NB4 (cell line): ENCODE results near the gene SPSB3.

Experiments
- DNase-seq: peaks from one replicate; pipeline ENCODE4 v3.0.0; 2010; ENCODE audit warnings: low read depth
- H3K4me3 ChIP-seq: one replicate; pipeline ENCODE4 v1.5.1; 2011; ENCODE audit warnings: mild to moderate bottlenecking, low read depth, low read length, moderate library complexity
- MYC ChIP-seq: IDR thresholded peaks from 2 replicates; pipeline ENCODE4 v1.6.1; 2011; ENCODE audit warnings: low read depth, low read length
- POLR2A ChIP-seq: IDR thresholded peaks from 2 replicates; pipeline ENCODE4 v1.6.1; 2011; ENCODE audit warnings: mild to moderate bottlenecking; ENCODE audit not compliant: insufficient read length; ENCODE audit errors: extremely low read depth
- TF ChIP-seq, protein P1 (sequence below): IDR thresholded peaks from one replicate; pipeline ENCODE4 v1.5.1; 2012; ENCODE audit warnings: low read depth, low read length
- TF ChIP-seq, protein P2 (sequence below): IDR thresholded peaks from 2 replicates; pipeline ENCODE4 v1.6.1; 2011; ENCODE audit warnings: low read depth, low read length

SPSB3 gene

DNA sequence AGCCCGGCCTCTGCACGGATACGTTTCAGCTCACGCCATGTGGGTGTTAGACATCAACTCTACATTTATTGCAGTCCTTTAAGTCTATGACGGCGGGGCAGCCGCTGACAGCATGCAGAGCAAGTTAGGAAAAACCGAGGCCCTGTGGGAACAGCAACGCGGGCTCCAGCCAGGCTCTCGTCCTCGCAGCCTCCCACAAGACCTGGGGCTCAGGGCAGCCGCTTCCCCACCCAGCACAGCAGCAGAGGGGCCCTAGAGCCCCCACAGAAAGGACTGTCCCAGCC is 5.8 kb downstream of the SPSB3 start:
- no peak for DNase-seq
- no peak overlapping the region for H3K4me3 ChIP-seq
- TF ChIP-seq, protein P1, sequence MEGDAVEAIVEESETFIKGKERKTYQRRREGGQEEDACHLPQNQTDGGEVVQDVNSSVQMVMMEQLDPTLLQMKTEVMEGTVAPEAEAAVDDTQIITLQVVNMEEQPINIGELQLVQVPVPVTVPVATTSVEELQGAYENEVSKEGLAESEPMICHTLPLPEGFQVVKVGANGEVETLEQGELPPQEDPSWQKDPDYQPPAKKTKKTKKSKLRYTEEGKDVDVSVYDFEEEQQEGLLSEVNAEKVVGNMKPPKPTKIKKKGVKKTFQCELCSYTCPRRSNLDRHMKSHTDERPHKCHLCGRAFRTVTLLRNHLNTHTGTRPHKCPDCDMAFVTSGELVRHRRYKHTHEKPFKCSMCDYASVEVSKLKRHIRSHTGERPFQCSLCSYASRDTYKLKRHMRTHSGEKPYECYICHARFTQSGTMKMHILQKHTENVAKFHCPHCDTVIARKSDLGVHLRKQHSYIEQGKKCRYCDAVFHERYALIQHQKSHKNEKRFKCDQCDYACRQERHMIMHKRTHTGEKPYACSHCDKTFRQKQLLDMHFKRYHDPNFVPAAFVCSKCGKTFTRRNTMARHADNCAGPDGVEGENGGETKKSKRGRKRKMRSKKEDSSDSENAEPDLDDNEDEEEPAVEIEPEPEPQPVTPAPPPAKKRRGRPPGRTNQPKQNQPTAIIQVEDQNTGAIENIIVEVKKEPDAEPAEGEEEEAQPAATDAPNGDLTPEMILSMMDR: no peak
- TF ChIP-seq, protein P2, sequence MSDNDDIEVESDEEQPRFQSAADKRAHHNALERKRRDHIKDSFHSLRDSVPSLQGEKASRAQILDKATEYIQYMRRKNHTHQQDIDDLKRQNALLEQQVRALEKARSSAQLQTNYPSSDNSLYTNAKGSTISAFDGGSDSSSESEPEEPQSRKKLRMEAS: no peak
- TF ChIP-seq POLR2A (no peak), MYC (no peak)

DNA sequence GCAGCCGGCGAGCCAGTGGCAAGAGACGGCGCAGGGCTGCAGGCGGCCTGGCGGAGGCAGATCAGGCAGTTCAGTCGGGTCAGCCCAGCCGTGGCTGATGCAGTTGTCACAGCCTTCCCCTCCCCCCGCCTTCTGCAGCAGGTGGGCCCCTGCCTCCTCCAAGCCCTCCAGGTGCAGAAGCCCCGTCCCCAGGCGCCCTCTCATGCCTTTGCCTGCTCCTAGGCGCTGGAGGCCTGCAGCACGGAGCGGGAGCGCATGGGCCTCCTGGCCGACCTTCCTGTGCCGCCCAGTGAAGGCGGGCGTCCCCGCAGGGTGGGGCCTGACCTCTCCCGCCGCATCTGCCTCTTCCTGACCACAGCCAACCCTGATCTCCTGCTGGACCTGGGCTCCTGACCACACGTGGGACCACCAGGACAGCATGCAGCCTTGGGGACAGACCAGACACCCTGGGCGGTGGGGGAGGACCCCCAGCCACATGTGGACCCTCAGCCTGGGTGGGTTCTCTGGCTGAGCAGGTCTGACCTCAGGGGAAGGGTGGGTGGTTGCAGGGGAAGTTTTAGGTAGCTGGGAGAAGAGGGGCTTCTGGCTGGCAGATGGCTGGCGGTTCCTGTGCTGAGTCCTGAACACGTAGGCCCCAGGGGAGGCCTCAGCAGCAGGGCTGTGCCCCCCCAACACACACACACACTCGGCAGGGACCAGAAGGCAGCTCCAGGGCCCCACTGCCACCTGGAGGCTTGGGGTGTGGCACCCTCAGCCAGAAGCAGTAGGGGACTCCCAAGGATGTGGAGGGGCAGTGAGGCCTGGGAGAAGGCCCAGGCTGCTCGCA is 6.3 kb downstream of the SPSB3 start:
- H3K4me3 ChIP-seq: no peak overlapping the region
- TF ChIP-seq, protein P1: no peak
- TF ChIP-seq POLR2A (no peak), MYC (no peak)
- TF ChIP-seq, protein P2: no peak
- DNase-seq: no peak

DNA sequence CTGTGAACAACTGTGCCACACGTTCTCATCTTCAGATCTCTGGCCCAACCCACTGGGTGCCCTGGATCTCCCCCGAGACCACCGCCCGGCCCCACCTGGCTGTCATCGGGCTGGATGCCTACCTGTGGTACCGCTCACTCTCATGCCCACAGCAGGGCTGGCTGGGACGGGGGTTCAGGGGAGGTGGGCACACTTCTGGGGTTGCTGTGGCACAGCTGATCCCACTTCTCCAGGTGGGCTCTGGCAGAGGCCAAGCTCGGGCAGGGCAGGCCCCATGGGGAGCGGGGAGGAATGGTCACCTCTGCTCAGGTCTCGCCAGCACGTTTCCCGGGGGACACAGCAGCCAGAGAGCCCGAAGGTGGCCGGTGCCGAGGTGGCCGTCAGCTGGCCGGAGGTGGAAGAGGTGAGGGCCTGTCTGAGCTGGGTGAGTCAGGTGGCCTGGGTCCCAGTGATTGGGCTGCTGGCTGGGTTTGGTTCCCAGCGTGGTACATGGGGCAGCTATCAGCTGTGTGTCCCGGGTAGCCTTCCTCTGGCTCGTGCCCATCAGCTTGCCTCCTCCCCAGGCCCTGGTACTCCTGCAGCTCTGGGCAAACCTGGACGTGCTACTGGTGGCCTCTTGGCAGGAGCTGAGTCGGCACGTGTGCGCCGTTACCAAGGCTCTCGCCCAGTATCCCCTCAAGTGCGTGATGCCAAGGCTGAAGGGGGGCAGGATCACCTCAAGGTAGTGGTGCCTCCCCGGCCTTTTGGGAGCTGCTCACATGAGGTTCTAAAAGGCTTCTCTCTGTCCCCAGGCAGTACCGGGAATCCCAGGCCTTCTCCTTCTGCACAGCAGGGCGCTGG is 7.1 kb downstream of the SPSB3 start:
- TF ChIP-seq, protein P1: no peak
- TF ChIP-seq, protein P2: no peak
- TF ChIP-seq POLR2A: no peak
- no peak for TF ChIP-seq MYC
- no peak for DNase-seq
- H3K4me3 ChIP-seq: no peak overlapping the region

DNA sequence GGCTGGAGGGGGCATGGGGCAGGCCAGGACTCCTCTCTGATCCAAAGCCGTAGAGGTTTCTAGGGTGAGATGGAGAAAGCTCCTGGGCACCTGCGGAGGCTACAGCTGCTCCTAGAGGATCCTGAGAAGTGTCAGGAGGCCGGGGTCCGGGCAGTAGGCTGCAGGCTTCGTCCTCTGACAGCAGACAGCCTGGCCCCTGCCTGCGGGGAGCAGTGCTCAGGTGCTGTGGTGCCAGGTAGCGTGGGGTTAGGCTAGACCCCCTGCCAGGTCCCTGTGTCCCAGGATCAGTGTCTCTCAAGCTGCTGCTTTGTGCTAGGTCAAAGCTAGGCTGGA is 8.0 kb downstream of the SPSB3 start:
- peak overlapping the region; percentile 64 for H3K4me3 ChIP-seq
- TF ChIP-seq MYC (no peak), POLR2A (no peak)
- TF ChIP-seq, protein P2: no peak
- TF ChIP-seq, protein P1: no peak
- no peak for DNase-seq

DNA sequence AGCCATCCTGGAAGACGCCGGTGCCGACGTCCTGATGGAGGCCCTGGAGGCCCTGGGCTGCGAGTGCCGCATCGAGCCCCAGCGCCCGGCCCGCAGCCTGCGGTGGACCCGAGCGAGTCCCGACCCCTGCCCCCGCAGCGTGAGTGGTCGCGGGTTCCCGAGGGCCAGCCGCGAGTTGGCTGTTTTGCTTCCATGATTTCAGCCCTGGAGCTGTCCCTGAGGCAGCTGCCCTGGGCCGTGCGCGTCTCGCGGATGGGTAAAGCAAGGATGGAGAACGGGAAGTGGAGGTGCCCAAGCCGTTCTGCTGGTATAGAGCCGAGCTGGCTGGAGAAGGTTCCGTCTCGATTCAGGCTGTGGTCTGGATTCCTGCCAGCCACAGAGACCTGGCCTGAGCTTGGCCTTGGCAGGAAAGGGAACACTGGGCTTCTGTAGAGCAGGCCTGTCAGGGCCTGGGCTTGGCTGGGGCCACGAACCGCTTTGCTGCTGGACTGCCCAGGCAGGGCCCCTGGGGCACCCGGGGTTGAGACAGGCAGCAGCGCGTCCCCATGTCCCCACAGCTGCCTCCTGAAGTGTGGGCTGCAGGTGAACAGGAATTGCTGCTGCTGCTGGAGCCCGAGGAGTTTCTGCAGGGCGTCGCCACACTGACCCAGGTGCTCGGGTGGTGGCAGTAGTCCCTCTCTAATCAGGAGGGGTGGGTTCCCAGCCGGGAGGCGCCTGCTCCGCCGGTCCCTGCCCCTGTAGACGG is 8.5 kb downstream of the SPSB3 start:
- DNase-seq: peak; percentile 56

More for the DNA sequence above, 8.5 kb downstream of the SPSB3 start:
- TF ChIP-seq, protein P2: no peak
- TF ChIP-seq MYC: no peak
- TF ChIP-seq, protein P1: no peak
- no peak for TF ChIP-seq POLR2A
- H3K4me3 ChIP-seq: peak overlapping the region; percentile 64
